SK-N-SH treated with all-trans-retinoic acid at 6 μM for 48 hours (cell line): ENCODE results near the gene CCN6.

Experiments
- ARNTL ChIP-seq: fragments of 450-650 bp; formaldehyde crosslinking; IDR thresholded peaks from 2 replicates; pipeline ENCODE4 v1.5.0; 2020; ENCODE audit warnings: low read depth, mild to moderate bottlenecking, moderate library complexity, borderline replicate concordance
- CREB5 ChIP-seq: fragments of 250-450 bp; sonication (Bioruptor Pico); IDR thresholded peaks from 2 replicates; pipeline ENCODE4 v1.5.1; 2020; ENCODE audit warnings: low read depth, mild to moderate bottlenecking, moderate library complexity
- ISL1 ChIP-seq: fragments of 250-450 bp; sonication (Bioruptor Pico); IDR thresholded peaks from 2 replicates; pipeline ENCODE4 v2.1.2; 2022; ENCODE audit warnings: mild to moderate bottlenecking, moderate library complexity
- PATZ1 ChIP-seq: fragments of 250-450 bp; sonication (Bioruptor Pico); IDR thresholded peaks from 2 replicates; pipeline ENCODE4 v1.8.0; 2020; ENCODE audit warnings: mild to moderate bottlenecking, moderate library complexity, borderline replicate concordance
- RARB ChIP-seq: fragments of 250-450 bp; sonication (Bioruptor Pico); IDR thresholded peaks from 2 replicates; pipeline ENCODE4 v1.8.0; 2021; ENCODE audit warnings: mild to moderate bottlenecking, moderate library complexity
- ZFP3 ChIP-seq: fragments of 250-450 bp; sonication (Bioruptor Pico); IDR thresholded peaks from 2 replicates; pipeline ENCODE4 v1.5.0; 2020; ENCODE audit warnings: mild to moderate bottlenecking, moderate library complexity
- ZNF565 ChIP-seq: fragments of 450-650 bp; formaldehyde crosslinking; conservative IDR thresholded peaks from 2 replicates; pipeline ENCODE4 v1.5.0; 2020; ENCODE audit warnings: low read depth, mild to moderate bottlenecking, moderate library complexity
- ZNF70 ChIP-seq: fragments of 450-650 bp; formaldehyde crosslinking; IDR thresholded peaks from 2 replicates; pipeline ENCODE4 v1.5.0; 2020; ENCODE audit warnings: mild to moderate bottlenecking, moderate library complexity
- ZNF8 ChIP-seq: fragments of 450-650 bp; formaldehyde crosslinking; IDR thresholded peaks from 2 replicates; pipeline ENCODE4 v1.5.0; 2020; ENCODE audit warnings: mild to moderate bottlenecking, moderate library complexity

- TF ChIP-seq ZNF70 (CRISPR knock-in tag) (no peak), CREB5 (CRISPR knock-in tag) (no peak), RARB (CRISPR knock-in tag) (no peak), ZNF565 (no peak), ZFP3 (no peak), PATZ1 (CRISPR knock-in tag) (no peak), ZNF8 (no peak), ISL1 (CRISPR knock-in tag) (no peak), ARNTL (CRISPR knock-in tag) (no peak)
These were observed 9.7 kb upstream of the CCN6 start for GRCh38 chr6:112044196-112044595.
